Endothelial cell of umbilical vein (primary cell): ENCODE results near the gene MDM1. TPM values are rescaled to one million over a fixed set of nuclear protein-coding genes. Genes with fewer than 3 reads are reported as not detected.

Experiments
- BruUV-seq: library from RNA; stranded (reverse); fragments of 400-500 nt; replicated peaks from 2 replicates; lab custom pipeline; 2021; lab: Mats Ljungman, UMichigan
- CTCF ChIA-PET: fragments of 300-600, 350-600 bp; sonication (Branson Sonifier 250); formaldehyde crosslinking; loops from one replicate; lab custom pipeline; 2021; ENCODE audit warnings: antibody characterized with exemption, inconsistent platforms; lab: Charles Lee
- POLR2A ChIA-PET: fragments of 300-600, 350-600 bp; sonication (Branson Sonifier 250); formaldehyde crosslinking; loops from one replicate; lab custom pipeline; 2021; ENCODE audit warnings: antibody characterized with exemption, inconsistent platforms; lab: Charles Lee
- DNase-seq: peaks from one replicate; pipeline ENCODE4 v3.0.0-alpha.2; 2011; ENCODE audit warnings: low read depth, low spot score
- FAIRE-seq: peaks from 2 replicates; lab custom pipeline; 2011; peaks lifted over from hg19 to GRCh38; lab: Jason Lieb, UNC
- H2AFZ ChIP-seq: 2 replicates; pipeline ENCODE4 v1.6.0; 2012; ENCODE audit warnings: low read depth, low read length, control low read depth, inconsistent platforms
- H3K27ac ChIP-seq: 2 replicates; pipeline ENCODE4 v1.5.1; 2011; ENCODE audit warnings: low read depth, mild to moderate bottlenecking, control low read depth, low read length, moderate library complexity; ENCODE audit not compliant: insufficient read depth
- H3K27me3 ChIP-seq, 2 experiments: 2 replicates each; pipeline versions ENCODE4 v1.6.0 to v1.6.1; 2011; ENCODE audit warnings: low read length in 2 of 2, mixed read lengths in 1 of 2; ENCODE audit not compliant: control insufficient read depth in 2 of 2, insufficient read depth in 2 of 2
- H3K36me3 ChIP-seq, 2 experiments: 2 replicates in 1 of 2; 3 replicates in 1 of 2; pipeline ENCODE4 v1.5.1; 2011; ENCODE audit warnings: low read length in 2 of 2, mild to moderate bottlenecking in 1 of 2, moderate library complexity in 1 of 2; ENCODE audit not compliant: control insufficient read depth in 2 of 2, insufficient read depth in 2 of 2; ENCODE audit errors: extremely low read depth in 1 of 2
- H3K4me1 ChIP-seq: 3 replicates; pipeline ENCODE4 v1.5.1; 2011; ENCODE audit warnings: mild to moderate bottlenecking, low read length; ENCODE audit not compliant: control insufficient read depth, insufficient read depth; ENCODE audit errors: extremely low read depth
- H3K4me2 ChIP-seq: 2 replicates; pipeline ENCODE4 v1.6.1; 2011; ENCODE audit warnings: low read length, control low read depth, mixed read lengths; ENCODE audit not compliant: insufficient read depth
- H3K4me3 ChIP-seq, 3 experiments: fragments of 200-600 bp in 1 of 3; sonication (generic), shearing (Covaris generic) in 1 of 3; replicated peaks in 1 of 3; 2 replicates each; pipeline ENCODE4 v1.5.1; 2011 to 2016; ENCODE audit warnings: control low read depth in 3 of 3, low read length in 3 of 3, mild to moderate bottlenecking in 2 of 3, inconsistent platforms in 1 of 3, low read depth in 1 of 3, moderate library complexity in 1 of 3; ENCODE audit not compliant: insufficient read depth in 1 of 3
- H3K79me2 ChIP-seq: 2 replicates; pipeline ENCODE4 v1.6.0; 2012; ENCODE audit warnings: low read length, inconsistent platforms; ENCODE audit not compliant: control insufficient read depth, insufficient read depth
- H3K9ac ChIP-seq: replicated peaks from 2 replicates; pipeline ENCODE3; 2011; ENCODE audit warnings: low read length, control low read depth; ENCODE audit not compliant: insufficient read depth; ENCODE audit errors: extremely low read depth
- H3K9me1 ChIP-seq: replicated peaks from 3 replicates; pipeline ENCODE4 v1.6.0; 2011; ENCODE audit warnings: mild to moderate bottlenecking, low read length; ENCODE audit not compliant: control insufficient read depth, insufficient read depth; ENCODE audit errors: extremely low read depth
- H3K9me3 ChIP-seq: replicated peaks from 2 replicates; pipeline ENCODE4 v1.5.1; 2012; ENCODE audit warnings: low read length, inconsistent platforms; ENCODE audit not compliant: control insufficient read depth, insufficient read depth
- H4K20me1 ChIP-seq: replicated peaks from 2 replicates; pipeline ENCODE3; 2011; ENCODE audit warnings: mild to moderate bottlenecking, low read length; ENCODE audit not compliant: control insufficient read depth, insufficient read depth; ENCODE audit errors: extremely low read depth
- EZH2 ChIP-seq: IDR thresholded peaks from 2 replicates; pipeline ENCODE4 v1.6.1; 2012; ENCODE audit warnings: borderline replicate concordance, low read depth, mild to moderate bottlenecking, moderate library complexity, low read length, inconsistent platforms; ENCODE audit not compliant: severe bottlenecking
- FOS ChIP-seq: IDR thresholded peaks from 2 replicates; pipeline ENCODE4 v1.6.1; 2011; ENCODE audit warnings: mild to moderate bottlenecking, low read length, moderate library complexity, borderline replicate concordance; ENCODE audit not compliant: insufficient read depth
- GATA2 ChIP-seq: IDR thresholded peaks from 2 replicates; pipeline ENCODE4 v1.7.0; 2011; ENCODE audit warnings: low read depth, mild to moderate bottlenecking, moderate library complexity, mixed read lengths, low read length; ENCODE audit not compliant: insufficient read length, insufficient read depth
- JUN ChIP-seq: IDR thresholded peaks from 2 replicates; pipeline ENCODE4 v1.6.1; 2011; ENCODE audit warnings: borderline replicate concordance, low read depth; ENCODE audit not compliant: insufficient read length, insufficient read depth
- MYC ChIP-seq: IDR thresholded peaks from one replicate; pipeline ENCODE4 v1.6.1; 2011; ENCODE audit warnings: mild to moderate bottlenecking, low read depth, low read length
- POLR2A ChIP-seq: IDR thresholded peaks from 2 replicates; pipeline ENCODE4 v1.6.1; 2012; ENCODE audit warnings: low read depth, mild to moderate bottlenecking, control low read depth, low read length
- POLR2AphosphoS5 ChIP-seq: IDR thresholded peaks from 2 replicates; pipeline ENCODE4 v1.6.1; 2012; ENCODE audit warnings: low read depth, mild to moderate bottlenecking, control low read depth, low read length, moderate library complexity; ENCODE audit not compliant: insufficient read depth
- dilution Hi-C: fragments of 300-500 bp; cut with MboI; formaldehyde crosslinking; loops from one replicate; pipeline ENCODE4 v1.15.0; 2019; ENCODE audit warnings: low sequenced_read_pairs; ENCODE audit not compliant: extremely low pct_ligation_motif_present
- intact Hi-C: fragments of 100-400 bp; cut with micrococcal nuclease; formaldehyde crosslinking; loops from one replicate; pipeline ENCODE4 v1.10.0; 2022
- polyA plus RNA-seq, 4 experiments: library from polyadenylated mRNA; depleted of rRNA in 3 of 4; stranded (reverse) in 3 of 4; unstranded in 1 of 4; fragments of >200 nt; gene quantifications; 2 replicates each; pipeline versions ENCODE4 v1.2.1 to v1.2.3, GENCODE V29; 2011 to 2012; ENCODE audit warnings: missing spikeins in 1 of 4
- total RNA-seq: library from RNA; stranded (reverse); gene quantifications from 2 replicates; pipeline ENCODE4 v1.2.3, GENCODE V29; 2021
- TF ChIP-seq, protein P1 (sequence below): IDR thresholded peaks from 2 replicates; pipeline ENCODE4 v1.6.1; 2011; ENCODE audit not compliant: insufficient read depth, insufficient read length
- TF ChIP-seq, protein P2 (sequence below), 2 donors: IDR thresholded peaks; 1 replicate in 1 of 2; 2 replicates in 1 of 2; pipeline ENCODE4 v1.5.1; 2011; ENCODE audit warnings: low read length in 2 of 2, mild to moderate bottlenecking in 2 of 2, moderate library complexity in 2 of 2, control low read depth in 1 of 2, inconsistent platforms in 1 of 2, low read depth in 1 of 2; ENCODE audit not compliant: insufficient read depth in 1 of 2; ENCODE audit errors: extremely low read depth in 1 of 2

The MDM1 gene
- total and polyA plus RNA-seq, 2 donors (not counting 3 experiments of a cell fraction or from before 2014, with no cell fraction given): 4.3 to 12.5 TPM

GRCh38 chr12:68348419-68348818 is 16.3 kb upstream of the MDM1 start:
- Histone ChIP-seq H3K4me2 (no peak overlapping the region), H3K9ac (no peak overlapping the region), H3K9me1 (no peaks in the 10 kb centered on the region), H4K20me1 (no peaks in the 10 kb centered on the region), H3K27ac (no peak overlapping the region), H3K79me2 (no peaks in the 10 kb centered on the region), H3K27me3 (peaks cover 16 to 33% of the 10 kb centered on the region in 2 experiments), H3K4me1 (peaks cover 17% of the 10 kb centered on the region), H2AFZ (no peak overlapping the region), H3K4me3 (no peak overlapping the region), H3K36me3 (no peaks in the 10 kb centered on the region), H3K9me3 (no peaks in the 10 kb centered on the region)
- intact Hi-C loops: no loop called here
- BruUV-seq: no TSS peak
- no peak for FAIRE-seq
- CTCF ChIA-PET: interaction anchor here (1.1 to 2.5 kb wide), 3 partner anchors 9 to 38 kb away, joined by 4 to 8 read pairs (median 6); no protein-coding TSS in a partner anchor
- no peak for DNase-seq
- dilution Hi-C loops: no loop called here
- POLR2A ChIA-PET: no interaction called here
- TF ChIP-seq MYC: no peak
- TF ChIP-seq FOS: no peak
- no peak for TF ChIP-seq GATA2
- TF ChIP-seq, protein P1, sequence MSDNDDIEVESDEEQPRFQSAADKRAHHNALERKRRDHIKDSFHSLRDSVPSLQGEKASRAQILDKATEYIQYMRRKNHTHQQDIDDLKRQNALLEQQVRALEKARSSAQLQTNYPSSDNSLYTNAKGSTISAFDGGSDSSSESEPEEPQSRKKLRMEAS: no peak
- no peak for TF ChIP-seq JUN
- TF ChIP-seq POLR2A: no peak
- no peak for TF ChIP-seq POLR2AphosphoS5
- TF ChIP-seq, protein P2, sequence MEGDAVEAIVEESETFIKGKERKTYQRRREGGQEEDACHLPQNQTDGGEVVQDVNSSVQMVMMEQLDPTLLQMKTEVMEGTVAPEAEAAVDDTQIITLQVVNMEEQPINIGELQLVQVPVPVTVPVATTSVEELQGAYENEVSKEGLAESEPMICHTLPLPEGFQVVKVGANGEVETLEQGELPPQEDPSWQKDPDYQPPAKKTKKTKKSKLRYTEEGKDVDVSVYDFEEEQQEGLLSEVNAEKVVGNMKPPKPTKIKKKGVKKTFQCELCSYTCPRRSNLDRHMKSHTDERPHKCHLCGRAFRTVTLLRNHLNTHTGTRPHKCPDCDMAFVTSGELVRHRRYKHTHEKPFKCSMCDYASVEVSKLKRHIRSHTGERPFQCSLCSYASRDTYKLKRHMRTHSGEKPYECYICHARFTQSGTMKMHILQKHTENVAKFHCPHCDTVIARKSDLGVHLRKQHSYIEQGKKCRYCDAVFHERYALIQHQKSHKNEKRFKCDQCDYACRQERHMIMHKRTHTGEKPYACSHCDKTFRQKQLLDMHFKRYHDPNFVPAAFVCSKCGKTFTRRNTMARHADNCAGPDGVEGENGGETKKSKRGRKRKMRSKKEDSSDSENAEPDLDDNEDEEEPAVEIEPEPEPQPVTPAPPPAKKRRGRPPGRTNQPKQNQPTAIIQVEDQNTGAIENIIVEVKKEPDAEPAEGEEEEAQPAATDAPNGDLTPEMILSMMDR (IDR thresholded peaks at IDR 0.05; ENCODE audit: extremely low read depth in 1 of 2, insufficient read depth in 1 of 2, low read depth in 1 of 2, low read length in 2 of 2): no peak
- no peak for TF ChIP-seq EZH2
